HEK293T (cell line): Measurements from ENCODE around the gene SDR42E1.

ENCODE experiments used
- BHLHE40 ChIP-seq: fragments of 450-650 bp; IDR thresholded peaks from 2 replicates; pipeline ENCODE4 v1.6.1; 2016; ENCODE audit warnings: mild to moderate bottlenecking, moderate library complexity, borderline replicate concordance
- TARDBP ChIP-seq: fragments of 450-650 bp; IDR thresholded peaks from 2 replicates; pipeline ENCODE4 v1.6.1; 2016

GRCh38 chr16:82055728-82056549, 44.7 kb upstream of the SDR42E1 start:
- TF ChIP-seq TARDBP (no peak), BHLHE40 (no peak)
